HG02981 (cell line): Measurements from ENCODE around the gene DSC2.
"Not testable (repeated sequence)": the region's sequence is repeated elsewhere in the genome, so short reads cannot be mapped to it uniquely, and the experiment has no call there.

Experiments used
- ATAC-seq: cut with Tn5 transposase; IDR thresholded peaks from one replicate; pipeline ENCODE4 v1.9.1; 2021; ENCODE audit warnings: mild to moderate bottlenecking, moderate library complexity; ENCODE audit not compliant: unreplicated experiment

The DSC2 gene

DNA sequence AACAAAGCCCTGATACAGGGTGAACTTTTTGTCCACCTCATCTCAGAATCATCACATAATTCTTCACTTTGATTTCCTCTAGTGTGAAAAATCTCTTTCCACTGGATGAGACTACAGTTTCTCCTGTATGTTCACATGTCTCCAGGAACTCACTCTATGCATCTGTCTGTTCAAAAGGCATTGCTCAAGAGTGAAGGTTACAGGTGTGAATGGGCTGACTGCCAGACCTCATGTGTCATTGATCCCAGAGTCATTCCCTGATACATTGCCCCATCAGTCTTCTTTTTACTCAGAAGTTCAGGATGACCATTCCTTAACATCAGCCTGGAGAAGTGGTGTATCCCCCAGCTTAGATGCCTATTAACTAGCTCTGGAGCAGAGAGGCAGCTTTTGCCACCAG is 55.3 kb downstream of the DSC2 start:
- ATAC-seq, result no peak

DNA sequence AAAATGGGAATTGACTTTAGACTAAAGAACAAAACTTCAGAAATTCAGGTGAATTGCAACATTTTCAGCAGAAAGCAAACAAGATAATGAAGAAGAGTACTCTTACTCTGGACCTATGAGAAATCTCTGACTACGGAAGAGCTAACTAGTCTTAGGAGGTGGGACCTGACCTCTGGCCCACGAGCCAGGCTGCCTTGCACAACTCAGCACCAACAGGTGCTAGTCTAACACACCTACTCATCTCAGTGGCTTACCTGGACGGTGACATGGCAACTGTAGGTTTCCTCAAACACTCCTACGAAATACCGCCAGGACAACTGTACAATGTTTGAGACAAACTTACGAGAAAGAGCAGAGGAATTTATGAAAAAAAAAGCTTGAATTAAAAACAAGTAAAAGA is 56.6 kb downstream of the DSC2 start:
- no peak for ATAC-seq

DNA sequence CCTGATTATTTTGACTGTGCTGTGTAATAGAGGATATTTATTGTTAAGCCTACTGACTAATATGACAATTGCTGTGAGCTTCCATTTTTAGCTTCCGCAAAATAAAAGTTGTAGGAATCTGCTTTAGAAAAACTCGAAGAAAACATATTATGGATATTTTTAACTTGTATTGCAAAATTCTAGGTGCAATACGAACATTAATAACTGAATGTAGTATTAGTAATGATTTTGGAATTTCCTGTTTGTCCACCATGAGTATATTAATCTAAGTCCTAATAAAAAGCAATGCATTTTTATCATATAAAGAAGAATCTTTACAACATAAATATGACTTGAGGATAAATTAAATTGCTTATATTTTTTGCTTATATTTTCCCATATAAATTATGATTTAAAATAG is 57.3 kb downstream of the DSC2 start:
- no peak for ATAC-seq

DNA sequence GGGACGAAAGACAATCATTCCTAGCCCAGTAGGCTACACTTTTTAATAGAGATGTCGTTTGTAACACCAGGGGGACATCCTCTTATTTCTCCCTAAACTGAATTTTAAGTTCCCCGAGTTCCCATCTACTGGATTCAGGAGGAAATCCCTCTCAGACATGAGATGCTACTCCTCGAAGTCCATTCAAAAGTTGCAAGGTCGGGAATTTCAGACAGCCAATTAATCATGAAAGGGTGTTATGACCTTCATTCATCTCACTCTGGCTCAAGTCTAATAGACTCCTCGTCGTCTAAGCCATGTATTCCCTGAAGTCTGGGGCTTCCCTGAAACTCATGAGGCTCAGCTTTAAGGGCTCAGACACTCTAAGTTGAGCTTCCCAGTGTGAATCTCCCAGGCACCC is 58.5 kb downstream of the DSC2 start:
- no peak for ATAC-seq

DNA sequence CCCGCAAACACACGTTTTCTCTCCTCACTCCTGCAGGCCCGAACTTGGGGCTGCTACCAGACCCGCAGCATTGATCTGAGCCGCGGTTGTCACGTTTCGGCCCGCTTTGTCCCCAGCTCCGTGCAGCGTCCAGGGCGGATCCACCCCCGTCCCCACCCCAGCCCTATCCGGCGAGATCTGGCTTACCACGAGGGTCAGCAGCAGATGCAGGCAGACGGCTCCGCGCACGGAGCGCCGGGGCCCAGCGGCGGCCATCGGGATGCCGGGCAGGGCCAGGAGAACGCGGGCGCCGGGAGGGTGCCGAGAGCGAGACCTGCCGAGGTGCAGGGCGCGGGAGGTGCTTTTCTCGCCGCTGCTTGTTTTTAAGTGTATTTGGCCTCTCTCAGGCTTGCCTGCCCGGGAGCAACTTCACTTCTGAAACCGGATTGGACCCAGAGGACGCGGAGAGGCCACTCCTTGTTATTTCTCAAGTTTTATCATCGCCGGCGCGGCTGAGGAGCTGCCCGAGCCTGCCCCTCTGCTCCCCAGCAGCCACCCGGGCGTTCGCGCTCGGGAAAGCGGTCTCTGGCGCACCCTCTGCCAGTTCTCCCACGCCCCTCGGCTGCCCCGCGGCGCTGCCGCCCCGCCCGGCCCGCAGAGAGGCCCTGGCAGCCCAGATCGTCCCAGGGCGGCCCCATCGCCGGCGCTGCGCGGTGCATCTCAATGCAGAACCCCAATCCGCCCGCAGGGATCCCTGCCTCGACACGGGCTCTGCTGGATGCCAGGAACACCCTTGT is 59.6 kb downstream of the DSC2 start, which contains the start of gene DSC3:
TSS of gene DSC3 (minus strand) at position 337 of the 776 bp plus-strand sequence. CDS start at position 255, 82 bp downstream.
- ATAC-seq, result no peak

DNA sequence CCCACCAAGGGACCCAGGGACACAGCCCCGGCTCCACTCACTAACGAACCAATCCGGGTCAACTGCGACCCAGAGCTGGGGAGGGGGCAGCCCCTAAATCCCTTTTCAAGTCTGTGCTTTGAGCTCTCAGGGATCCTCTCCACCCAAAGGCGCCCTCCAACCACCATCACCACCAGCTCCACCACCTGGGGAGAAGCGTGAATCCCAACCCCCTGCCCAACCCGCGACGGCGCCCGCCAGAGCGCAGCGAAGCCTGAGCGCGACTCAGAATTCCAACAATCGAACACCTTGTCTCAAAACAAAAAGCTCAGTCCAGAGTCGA is 60.2 kb downstream of the DSC2 start:
- no peak for ATAC-seq

DNA sequence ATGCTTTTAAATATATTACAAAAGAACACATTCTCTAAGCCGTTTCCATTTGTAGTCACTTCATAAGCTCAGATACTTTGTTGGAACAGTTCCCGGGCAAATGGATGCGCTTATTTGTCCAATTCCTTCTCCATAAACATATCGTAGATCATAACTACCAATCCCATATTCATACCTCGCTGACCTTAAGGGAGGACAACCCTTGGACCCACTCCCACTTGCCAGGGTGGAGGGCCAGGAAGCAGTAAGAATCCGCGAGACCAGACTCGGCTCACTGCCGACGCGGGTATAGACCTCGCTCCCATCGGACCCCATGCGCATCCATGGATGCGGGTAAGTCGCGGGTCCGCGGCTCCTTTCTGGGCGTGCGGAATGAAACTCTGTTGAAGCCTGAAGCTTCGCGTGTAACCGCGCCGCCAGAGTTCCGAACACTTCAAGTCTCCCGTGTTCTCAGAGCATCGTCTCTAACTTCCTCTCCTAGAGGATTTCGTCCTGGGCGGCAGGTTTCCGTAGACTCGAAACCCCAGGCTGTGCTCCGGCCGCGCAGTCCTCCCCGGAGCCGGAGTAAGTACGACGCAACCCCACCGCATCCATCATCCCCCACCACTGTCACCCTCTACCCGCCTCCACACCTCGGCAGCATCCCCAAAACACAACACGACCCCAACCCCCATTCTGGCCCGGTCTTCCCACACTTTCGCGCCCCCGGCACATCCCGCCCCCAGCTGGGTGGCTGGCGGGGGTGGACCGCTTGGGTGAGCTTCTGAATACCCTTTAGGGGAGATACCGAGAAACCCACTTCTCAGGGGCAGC is 60.7 kb downstream of the DSC2 start:
- ATAC-seq, result no peak

DNA sequence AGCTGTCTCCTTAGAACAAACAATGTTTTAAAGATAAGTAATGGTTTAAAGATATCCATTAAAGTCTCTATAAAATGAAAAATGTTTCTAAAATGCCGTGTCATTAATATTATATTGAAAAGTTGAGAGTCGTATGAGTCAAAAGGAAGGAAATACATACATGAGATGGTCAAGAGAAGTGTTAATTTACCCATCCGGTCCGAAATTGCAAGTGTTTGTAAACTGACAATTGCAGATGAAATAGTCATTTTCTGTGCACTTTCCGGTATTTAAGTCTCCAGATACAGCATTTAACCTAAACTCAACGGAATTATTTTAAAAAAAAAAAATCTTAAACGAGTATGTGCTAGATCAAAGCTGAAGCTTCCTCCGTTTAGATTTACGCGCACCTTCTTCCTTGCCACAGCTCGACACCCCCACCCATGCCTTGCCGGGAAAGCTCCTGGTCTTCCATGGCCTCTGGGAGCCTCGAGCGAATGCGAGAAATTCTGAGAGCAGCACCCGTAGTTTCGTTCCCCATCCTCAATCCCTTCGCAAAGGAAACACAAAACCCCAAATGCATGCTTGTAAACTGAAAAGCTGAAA is 61.4 kb downstream of the DSC2 start:
- ATAC-seq, result no peak

DNA sequence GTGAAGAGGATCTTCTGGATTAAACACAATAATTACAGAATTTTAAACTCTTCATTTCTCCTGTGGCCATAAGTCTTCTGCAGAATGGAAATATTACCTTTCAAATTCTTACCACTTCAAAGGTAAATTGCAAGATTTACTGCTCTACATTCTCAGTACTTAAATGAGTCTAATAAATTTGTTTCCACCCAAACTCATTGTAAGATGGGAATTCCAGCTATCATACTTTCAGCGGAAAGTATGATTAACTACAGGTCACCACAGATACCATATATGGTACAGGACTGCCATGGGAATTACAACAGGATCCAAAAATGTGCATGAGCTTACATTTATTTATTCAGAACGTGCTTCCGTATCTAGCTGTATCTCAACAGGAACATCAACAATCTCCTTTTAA is 62.8 kb downstream of the DSC2 start:
- no peak for ATAC-seq

DNA sequence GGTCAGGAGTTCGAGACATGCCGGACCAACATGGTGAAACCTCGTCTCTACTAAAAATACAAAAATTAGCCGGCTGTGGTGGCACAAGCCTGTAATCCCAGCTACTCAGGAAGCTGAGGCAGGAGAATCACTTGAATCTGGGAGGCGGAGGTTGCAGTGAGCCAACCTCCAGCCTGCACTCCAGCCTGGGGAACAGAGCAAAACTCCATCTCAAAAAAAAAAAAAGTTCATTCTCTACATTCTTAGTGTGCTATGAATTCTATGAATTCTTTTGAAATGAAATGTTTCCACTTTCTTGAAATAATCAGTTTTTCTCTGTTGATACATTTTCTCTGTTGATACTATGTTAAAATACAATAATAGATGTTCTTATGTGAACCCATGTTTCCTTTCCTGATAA is 64.5 kb downstream of the DSC2 start:
- ATAC-seq, result not testable (repeated sequence)

DNA sequence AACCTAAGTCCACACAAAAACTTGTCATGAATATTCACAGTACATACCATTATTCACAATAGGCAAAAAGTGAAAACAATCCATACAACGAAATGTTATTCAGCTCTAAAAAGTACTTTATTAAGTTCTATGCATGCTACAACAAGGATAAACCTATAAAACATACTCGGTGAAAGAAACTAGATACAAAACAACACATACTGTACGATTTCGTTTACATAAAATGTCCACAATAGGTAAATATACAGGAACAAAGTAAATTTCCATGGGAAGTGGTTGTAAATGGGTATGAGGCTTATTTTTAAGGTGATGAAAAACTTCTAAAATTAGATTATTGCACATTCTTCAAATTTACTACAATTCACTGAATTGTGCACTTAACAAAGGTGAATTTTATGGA is 67.7 kb downstream of the DSC2 start:
- no peak for ATAC-seq

DNA sequence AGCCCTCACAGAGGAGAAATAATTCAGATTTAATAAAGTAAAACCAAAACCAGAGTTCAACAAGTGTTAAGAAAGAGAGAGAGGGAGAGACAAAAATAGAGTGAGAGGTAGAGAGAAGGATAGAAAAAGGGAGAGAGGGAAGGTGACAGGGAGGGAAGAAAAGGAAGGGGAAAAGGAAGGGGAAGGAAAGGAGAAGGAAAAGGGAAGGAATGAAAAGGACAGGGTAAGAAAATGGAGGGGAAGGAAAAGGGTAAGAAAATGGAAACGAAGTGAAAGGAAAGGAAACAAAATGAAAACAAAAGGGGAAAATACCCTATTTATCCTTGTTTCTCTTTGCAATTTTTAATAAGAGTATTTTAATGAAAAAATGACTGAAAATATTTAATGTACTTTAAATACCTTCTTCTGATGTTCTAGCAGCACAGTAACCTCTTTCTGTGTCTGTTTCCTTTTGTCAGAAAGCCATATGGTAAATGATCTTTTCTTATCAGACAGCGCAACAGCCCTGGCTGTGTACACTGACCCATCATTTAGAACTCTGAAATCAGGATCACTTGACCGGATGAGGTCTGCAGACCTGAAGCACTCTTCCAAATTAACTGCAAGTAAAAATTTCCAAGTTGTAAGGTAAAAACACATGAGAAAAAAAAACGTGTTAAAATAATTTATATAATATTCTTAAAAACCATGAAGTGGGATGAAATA is 71.5 kb downstream of the DSC2 start:
- ATAC-seq, result no peak

DNA sequence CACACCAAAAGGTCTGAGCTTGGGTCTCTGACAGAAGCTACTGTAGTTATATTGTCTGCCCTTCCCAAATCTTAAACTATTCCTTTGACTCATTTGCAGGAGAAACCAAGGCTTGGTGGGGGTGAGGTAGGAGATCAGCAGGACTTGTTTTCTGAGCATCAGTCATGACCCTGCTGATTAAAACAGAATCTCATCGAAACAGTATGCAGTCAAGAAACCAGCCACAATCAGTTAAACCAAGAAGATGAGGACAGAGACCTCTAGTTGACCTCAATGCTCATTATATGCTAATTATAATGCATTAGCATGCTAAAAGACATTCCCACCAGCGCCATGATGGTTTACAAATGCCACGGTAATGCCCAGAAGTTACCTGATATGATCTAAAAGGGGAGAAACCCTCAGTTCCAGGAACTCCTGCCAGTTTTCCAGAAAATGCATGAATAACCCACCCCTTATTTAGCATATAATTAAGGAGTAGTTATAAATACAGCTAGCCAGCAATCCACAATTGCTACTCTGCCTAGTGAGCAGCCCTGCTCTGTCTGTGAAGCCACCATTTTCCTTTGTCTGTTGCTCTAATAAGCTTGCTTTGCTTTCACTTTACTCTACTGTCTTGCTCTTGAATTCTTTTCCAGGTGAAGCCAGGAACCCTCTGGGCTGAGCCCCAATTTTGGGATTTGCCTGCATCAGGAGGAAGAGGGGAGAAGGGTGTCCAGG is 86.3 kb downstream of the DSC2 start:
- no peak for ATAC-seq

DNA sequence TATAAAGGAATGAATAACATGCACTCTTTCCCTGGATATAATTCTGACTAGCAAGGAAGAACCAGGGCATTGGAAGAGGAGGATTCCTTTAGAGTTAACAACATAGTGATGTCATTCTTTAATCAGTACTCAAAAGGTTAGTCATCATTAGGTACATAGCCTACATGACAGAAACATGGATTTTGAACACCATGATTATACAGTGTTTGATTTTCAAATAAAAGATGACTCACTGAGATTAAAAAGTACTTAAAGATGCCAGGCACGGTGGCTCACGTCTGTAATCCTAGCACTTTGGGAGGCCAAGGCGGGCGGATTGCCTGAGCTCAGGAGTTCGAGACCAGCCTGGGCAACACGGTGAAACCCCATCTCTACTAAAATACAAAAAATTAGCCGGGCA is 90.8 kb downstream of the DSC2 start:
- not testable (repeated sequence) for ATAC-seq

DNA sequence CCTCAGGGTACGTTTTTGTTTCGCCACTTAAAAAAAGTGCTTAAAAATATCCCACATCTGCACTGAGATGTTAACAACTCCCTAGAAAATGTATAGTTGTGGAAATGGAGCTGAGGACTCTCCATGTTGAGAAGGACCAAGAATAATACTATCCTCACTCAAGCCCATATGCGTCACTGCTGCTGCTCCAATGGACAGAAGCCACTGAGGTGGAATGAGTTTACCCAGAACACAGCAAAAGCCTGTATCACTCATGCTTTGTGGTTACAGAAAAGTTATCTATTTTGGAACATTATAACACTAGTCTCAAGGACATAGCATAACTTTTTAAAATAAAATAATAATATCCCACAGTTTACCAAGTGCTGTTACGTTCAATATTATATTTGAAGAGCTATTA is 91.6 kb downstream of the DSC2 start:
- ATAC-seq, result no peak
